ENCODE data around the gene ANKRD13B. TPM values are rescaled to one million over a fixed set of nuclear protein-coding genes. Genes with fewer than 3 reads are reported as not detected.
A peak's percentile ranks its signal among the peaks of the same experiment; 100 is the strongest.

ANKRD13B gene
- total RNA-seq, 4 donors from 2014 or later: 19.0 to 50.1 (median 26.4) TPM

DNA sequence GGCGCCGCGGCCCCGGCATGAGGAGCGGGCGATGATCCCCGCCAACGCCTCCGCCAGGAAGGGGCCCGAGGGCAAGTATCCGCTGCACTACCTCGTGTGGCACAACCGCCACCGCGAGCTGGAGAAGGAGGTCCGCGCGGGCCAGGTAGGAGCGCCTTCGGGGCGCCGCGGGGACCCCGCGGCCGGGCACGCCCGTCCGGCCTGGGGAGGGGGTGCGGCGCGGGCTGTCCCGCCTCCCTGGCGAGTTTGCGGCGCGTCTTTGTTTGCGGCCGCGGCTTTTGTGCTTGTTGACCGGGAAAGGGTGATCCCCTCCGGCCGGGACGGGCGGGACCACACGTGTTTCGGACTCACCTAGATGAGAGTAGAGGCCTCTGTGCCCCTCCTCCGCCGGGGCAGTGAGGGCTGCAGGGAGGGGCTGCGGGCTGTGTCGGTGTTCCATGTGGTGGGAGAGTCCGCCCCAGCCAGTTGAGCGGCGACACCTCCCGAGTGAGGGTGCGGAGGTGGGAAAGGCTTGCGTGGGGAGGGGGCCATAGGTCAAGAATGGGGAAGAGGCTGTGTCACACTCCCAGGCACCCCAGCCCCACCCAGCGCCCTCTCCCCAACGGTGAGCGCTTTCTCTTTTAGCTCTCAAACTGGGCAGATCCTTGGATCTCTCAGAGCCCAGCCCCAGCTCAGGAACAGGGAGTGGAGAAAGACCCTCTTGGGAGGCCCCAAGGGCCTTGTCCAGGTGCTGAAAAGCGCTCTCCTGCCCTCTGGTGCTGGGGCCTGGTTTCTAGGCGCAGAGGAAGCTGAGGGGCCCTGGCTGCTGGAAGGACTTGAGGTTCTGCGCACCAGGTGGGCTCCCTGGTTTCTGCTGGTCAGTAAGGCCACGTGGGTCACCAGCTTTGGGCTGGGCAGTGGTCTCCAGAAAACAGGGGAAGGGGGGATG is 923 bp downstream of the ANKRD13B start:
- H3K9me3 ChIP-seq: no peaks in the 10 kb centered on the region
- no peak for DNase-seq (ENCODE audit: low spot score in 2 of 2)
- H3K4me3 ChIP-seq: peak overlapping the region; percentile 39 to 96 (median 70)
- H3K27me3 ChIP-seq: no peaks in the 10 kb centered on the region
- H3K36me3 ChIP-seq: no peaks in the 10 kb centered on the region
- 11 to 20% methylated on average over 9 to 35 of the region's 64 CpGs for WGBS, 2 donors
- peak overlapping the region; percentile 50 to 80 (median 74) for H3K27ac ChIP-seq
- peaks cover 0 to 83% (median 56%) of the 10 kb centered on the region in 4 donors for H3K4me1 ChIP-seq
- peak in 1 of 5 experiments; percentile 26 for TF ChIP-seq CTCF (IDR thresholded peaks at IDR 0.05)
- no peak for TF ChIP-seq EP300 (IDR thresholded peaks at IDR 0.05)

GRCh38 chr17:29594519-29595090 is 1.7 kb downstream of the ANKRD13B start:
- peak overlapping the region in 3 of 4 donors; percentile 39 to 96 (median 66) for H3K4me3 ChIP-seq
- DNase-seq (ENCODE audit: low spot score in 2 of 2): no peak

GRCh38 chr17:29595107-29595942 is 2.4 kb downstream of the ANKRD13B start:
- Histone ChIP-seq H3K4me1 (peaks cover 0 to 75% (median 49%) of the 10 kb centered on the region in 4 donors), H3K36me3 (no peaks in the 10 kb centered on the region), H3K27ac (peak overlapping the region in 3 of 4 donors; percentile 47 to 80 (median 73)), H3K9me3 (no peaks in the 10 kb centered on the region), H3K4me3 (no peak overlapping the region), H3K27me3 (no peaks in the 10 kb centered on the region)
- no peak for DNase-seq (ENCODE audit: low spot score in 2 of 2)
- TF ChIP-seq CTCF (IDR thresholded peaks at IDR 0.05) (no peak), EP300 (IDR thresholded peaks at IDR 0.05) (no peak), POLR2A (IDR thresholded peaks at IDR 0.05) (no peak)
- 55 to 67% methylated on average over 6 to 7 of the region's 7 CpGs for WGBS, 2 donors

More at GRCh38 chr17:29594519-29595090, 1.7 kb downstream of the ANKRD13B start:
- H3K27me3 ChIP-seq: no peaks in the 10 kb centered on the region
- H3K9me3 ChIP-seq: no peaks in the 10 kb centered on the region
- peaks cover 0 to 83% (median 56%) of the 10 kb centered on the region in 4 donors for H3K4me1 ChIP-seq
- WGBS, 2 donors: 79 to 85% methylated on average over 9 to 11 of the region's 11 CpGs
- TF ChIP-seq CTCF (IDR thresholded peaks at IDR 0.05) (no peak), POLR2A (IDR thresholded peaks at IDR 0.05) (no peak), EP300 (IDR thresholded peaks at IDR 0.05) (no peak)
- peak overlapping the region in 2 of 4 donors; percentile 73 to 80 for H3K27ac ChIP-seq
- no peaks in the 10 kb centered on the region for H3K36me3 ChIP-seq

DNA sequence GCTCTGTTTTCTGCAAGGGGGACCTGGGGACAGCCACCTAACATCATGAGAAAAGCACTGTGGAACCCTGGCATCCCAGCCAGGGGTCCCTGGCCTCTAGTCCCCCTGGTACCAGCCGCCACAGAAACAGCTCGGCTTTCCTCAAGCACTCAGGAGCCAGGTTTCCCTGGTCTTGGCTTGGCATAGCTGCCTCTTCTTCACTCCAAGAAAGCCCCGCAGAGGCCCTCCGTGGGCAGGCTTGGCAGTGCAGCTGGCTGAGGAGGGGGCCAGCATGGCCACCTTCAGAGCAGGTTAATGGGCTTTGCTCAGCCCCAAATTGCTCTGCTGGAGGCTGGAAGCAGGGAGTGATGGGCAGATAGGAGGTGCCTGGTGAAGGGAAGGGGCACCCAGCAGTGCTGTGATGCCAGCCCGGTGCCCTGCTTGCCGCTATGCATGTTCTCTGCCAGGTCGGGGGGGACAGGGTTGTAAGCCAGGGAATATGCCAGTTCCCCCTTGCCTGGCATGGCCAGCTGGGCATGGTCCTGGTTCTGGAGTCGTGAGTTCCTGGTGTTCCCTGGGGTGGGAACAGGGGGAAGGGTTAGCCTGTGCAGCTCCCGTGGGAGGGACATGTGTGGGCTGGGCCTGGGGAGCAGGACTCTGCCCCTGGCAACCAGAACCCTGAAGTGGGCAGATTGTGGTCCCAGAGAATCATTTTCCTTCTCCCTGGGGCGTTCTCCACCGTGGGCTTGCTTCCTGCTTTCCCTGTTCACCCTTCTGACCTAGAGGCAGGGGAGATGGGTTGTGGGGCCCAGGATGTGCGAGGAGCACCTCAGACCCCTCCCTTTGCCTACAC is 3.2 kb downstream of the ANKRD13B start:
- WGBS, 2 donors: 47 to 52% methylated on average over 10 to 12 of the region's 12 CpGs
- no peak for TF ChIP-seq EP300 (IDR thresholded peaks at IDR 0.05)
- TF ChIP-seq POLR2A (IDR thresholded peaks at IDR 0.05): no peak
- Histone ChIP-seq H3K4me3 (no peak overlapping the region), H3K9me3 (no peaks in the 10 kb centered on the region), H3K4me1 (peaks cover 0 to 67% (median 41%) of the 10 kb centered on the region in 4 donors), H3K36me3 (no peaks in the 10 kb centered on the region), H3K27ac (peak overlapping the region in 3 of 4 donors; percentile 47 to 80 (median 53)), H3K27me3 (no peaks in the 10 kb centered on the region)
- no peak for DNase-seq (ENCODE audit: low spot score in 2 of 2)

Measured in tibial nerve (tissue), 4 donors.